Measurements from ENCODE around the gene SOD3. TPM values are rescaled to one million over a fixed set of nuclear protein-coding genes. Genes with fewer than 3 reads are reported as not detected.

SOD3 gene
- total RNA-seq, 1 donor from 2014 or later, result not detected

DNA sequence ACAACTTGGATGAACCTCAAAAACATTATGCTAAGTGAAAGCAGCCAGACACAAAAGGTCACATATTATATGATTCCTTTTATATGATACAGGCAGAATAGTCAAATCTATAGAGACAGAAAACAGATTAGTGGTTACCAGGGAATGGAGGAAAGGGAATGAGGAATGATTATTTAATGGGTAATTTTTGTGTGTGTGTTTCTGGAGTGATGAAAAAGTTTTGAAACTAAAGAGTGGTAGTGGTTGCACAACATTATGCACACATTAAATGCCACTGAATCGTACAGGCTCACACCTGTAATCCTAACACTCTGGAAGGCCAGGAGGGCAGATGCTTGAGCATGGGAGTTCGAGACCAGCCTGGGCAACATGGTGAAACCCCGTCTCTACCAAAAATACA lies 19.6 kb upstream of the SOD3 start:
- DNase-seq, result no peak

DNA sequence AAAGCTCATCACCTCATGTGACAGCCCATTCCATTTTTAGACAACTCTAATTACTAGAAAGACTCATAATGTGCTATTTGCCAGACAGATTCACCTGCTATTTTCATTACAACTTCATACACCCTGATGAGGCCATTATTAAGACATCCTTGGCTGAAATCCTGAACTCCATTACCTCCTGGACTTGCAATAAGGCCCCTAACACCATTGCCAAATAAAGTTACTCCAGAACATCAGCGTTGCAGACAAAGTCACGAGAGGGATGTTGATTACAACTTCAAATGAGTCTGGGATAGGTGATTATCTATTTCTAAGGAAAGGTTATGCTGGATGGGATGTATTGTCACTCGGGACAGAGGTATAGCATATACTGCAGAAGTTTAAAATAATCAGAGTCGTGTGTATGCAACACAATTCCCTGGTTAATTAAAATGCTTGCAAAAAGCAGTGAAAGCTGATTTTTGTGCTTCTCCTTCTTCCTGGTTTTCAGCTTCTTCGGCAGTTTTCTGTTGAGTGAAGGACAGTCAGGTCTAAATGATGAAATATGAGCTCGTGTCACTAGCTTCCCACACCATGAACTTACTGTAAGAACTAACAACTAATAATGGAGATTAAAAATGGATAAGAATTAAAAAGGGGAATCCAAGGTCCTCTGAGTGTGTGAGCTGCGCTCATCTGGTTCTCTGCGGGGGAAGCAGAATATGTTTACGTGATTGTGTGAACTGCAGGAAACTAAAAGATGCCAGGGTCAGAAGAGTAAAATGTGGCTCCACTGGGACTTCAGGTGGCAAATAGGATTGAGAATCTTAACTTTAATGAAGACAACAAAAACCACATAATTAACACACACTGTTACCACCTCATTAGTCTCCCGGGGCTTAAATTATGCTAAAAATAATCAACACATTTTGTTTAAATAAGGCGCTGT lies 17.6 kb upstream of the SOD3 start:
- no peak for DNase-seq

DNA sequence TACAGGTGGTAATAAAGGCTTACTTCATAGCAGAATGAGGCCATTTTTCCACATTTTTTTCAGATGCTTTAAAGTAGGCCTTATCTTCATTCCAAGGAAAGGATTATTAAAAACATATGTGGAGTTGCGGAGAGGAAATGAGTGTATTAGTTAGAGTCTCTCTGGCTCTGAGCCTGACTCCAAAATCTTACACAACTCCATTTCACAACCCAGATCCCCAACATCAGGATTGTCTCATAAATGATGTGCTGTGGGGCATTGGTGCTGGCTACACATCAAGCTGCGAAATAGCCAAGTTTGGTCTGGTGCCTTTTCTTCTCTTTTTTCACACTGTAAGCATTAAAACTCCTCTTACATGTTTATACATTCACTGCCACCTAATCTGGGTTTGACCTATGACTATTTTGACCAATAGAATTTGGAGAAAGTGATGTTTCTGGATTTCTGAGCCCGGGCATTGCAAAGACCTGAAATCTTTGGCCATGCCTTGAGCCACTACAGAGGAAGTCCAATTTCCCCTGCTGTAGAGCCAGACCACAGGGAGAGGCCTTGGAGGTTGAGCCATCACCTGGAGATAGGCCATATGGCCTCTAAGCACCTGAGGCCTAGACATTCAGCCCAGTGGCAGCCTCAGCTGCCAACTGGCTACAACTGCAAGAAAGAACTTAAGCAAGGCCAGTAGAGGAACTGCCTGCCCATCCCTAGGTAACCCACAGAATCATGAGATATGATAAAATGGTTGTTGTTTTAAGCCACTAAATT lies 16.7 kb upstream of the SOD3 start:
- no peak for DNase-seq

DNA sequence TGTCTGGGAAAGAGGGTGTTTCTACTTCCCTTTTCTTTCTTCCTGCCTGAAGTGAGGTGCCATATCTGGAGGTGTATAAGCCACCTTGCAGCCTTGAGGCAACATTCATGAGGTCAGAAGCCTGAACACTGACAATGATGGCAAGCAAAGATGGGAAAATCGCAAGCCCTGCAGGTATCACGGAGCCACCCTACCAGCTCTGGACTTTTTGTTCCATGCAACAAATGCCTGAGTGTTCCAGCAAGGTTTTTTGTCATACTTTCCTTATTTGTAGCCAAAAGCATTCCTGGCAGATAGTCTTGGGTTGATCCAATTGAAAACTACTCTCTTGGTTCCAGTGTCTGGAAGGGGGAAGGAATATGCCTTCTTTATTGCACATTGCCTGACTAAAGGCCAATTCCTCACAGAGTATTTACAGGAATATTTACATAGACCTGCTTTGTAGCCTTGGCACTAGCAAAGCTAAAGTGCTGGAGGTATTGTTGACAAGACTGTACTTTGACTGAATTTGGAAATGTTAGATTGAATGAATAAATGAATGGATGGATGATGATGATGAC lies 14.4 kb upstream of the SOD3 start:
- no peak for DNase-seq

DNA sequence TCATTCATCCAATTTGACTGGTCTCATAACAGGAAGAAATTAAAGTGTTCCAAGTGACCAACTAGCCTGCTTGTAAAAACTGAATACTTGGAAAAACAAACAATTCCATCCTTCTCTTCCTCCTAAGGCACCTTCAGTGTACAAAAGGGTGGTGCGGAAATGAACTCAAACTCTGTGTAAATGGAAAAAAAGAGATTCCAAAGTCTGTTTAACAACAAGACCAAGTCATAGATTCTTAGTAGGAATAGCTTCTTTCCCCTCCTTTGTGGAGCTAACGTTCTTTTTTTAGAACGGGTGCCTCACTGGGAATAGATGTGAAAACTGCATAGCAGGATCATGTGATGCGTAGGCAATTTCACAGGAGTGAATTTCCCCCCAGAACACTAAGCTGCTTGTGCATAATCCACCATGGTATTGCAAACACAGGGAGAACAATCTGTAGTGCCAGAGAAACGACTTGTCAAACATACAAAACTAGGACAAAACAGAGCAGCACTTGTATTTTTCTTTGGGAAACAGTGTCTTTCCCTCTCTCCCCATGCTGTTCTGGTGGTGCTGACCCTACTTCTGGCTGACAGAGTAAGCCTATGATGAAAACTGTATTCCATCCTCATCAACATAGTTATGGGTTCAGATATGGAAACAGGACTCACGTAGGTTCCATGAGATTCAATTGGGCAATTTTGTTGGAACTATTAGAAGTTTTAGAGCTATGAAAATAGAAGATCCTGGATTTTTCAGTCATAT lies 13.2 kb upstream of the SOD3 start:
- peak; percentile 13 for DNase-seq

DNA sequence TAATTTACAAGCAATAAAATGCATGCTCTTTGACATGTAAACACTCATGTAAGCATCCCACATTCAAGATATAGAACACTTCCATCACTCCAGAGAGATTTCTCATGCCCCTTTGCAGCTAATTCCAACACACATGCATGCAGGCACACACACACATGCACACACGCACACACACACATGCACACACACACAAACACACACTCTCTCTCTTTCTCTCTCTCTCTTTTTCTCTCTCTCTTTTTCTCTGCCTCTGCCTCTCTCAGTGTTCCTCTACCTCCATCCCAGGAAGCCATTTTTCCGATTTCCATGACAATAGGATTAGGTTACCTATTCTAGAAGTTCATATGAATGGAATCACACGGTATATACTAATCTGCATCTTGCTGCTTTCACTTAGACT lies 11.9 kb upstream of the SOD3 start:
- DNase-seq, result no peak

DNA sequence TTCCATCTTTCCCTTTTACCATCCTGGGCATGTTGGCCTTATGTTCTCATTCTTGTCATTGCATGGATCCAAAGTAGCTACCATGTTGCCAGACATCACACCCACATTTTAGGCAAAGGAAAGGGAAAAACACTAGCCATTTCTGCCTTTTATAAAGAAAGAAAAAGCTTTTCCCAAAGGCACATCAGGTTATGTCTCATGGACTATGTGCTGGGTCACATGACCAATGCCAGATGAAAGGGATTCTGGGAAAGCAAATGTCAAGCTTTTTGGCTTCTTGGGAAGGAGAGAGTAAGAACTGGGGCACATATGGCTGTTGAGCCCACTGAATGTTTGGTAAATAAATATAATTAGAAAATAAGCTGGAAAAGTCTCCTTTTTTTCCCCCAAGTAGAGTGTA lies 4.3 kb upstream of the SOD3 start:
- DNase-seq, result no peak

DNA sequence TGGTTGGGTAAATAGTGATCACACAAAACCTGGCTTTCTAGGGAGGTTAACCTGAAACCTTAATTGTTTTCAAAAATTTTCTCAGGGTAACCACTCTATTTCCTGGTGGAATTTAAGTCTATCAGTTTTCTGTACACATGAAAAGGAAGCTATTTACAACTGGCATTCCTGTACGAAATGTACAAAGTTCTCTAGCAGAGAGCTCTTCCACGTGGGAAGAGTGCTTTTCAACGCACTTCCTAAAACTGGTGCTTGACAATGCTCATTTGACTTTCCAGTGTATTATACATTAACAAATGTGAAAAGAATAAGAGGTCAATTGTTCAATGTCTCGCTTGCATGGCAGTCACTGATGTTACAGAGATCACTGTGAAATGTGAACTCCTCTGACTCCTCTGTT lies 2.8 kb upstream of the SOD3 start:
- no peak for DNase-seq

DNA sequence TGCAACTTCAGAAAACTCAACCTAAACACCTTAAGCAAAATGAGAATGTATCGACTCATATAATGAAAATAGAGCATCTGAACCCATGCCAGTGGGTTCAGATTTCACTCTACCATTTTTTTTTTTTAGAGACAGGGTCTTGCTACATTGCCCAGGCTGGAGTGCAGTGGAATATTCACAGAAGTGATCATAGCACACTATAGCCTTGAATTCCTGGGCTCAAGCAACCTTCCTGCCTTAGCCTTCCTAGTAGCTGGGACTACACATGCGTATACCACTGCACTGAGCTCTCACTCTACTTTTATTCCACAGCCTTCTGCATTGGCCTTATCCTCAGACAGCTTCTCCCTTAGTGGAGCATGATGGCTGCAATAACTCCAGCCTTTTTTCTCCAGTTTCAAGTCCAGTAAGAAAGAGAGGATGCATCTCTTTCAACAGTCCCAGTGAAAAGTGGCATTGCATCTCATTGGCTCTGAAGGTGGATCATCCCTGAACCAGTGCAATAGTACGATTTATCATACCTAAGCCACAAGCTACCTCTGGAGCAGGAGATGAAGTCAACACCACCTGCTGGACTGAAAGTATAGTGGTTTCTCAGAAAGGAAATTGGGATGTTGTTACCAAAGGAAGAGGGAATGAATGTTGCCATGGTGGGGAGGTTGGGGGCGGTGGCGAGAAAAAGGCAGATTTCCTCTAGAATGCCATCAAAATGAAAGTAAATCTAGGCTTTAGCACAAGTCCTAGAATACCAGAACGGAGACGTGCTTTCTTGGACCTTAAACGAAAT lies 2.0 kb upstream of the SOD3 start:
- DNase-seq, result peak; percentile 10

DNA sequence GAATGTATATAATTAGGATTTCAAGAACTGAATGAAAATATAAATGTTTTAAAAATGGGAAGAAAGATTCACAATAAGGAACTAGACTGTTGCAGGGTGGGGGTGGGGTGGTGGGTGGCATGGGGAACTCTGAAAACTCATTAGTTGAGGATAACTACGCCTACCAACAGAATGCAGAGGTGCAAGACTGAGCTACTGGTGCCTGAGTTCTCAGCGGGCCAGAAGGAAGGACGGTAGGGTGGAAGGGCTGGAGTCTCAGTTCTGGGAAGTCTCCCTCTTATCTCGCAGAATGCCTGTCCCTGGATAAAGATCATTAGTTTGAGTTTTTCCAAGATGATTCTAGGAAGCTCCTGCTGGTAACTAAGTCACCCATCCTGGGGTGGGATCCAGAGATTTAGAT lies 1.3 kb upstream of the SOD3 start:
- DNase-seq, result no peak

DNA sequence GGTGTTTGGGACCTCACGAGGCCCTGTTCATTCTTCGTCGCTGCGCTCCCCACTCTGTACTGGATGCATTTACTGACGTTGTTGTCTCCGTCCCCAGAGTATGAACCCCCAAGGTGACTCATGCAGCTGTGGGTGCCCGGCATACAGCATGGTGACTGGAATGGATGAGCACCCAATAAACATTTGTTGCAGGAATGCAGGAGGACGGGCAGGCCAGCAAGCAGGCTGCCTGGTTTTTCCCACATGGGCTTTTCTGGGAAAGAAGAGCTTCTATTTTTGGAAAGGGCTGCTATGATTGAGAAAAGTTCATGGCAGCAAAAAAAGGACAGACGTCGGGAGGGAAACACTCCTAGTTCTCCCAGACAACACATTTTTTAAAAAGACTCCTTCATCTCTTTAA lies 893 bp upstream of the SOD3 start:
- DNase-seq, result no peak

DNA sequence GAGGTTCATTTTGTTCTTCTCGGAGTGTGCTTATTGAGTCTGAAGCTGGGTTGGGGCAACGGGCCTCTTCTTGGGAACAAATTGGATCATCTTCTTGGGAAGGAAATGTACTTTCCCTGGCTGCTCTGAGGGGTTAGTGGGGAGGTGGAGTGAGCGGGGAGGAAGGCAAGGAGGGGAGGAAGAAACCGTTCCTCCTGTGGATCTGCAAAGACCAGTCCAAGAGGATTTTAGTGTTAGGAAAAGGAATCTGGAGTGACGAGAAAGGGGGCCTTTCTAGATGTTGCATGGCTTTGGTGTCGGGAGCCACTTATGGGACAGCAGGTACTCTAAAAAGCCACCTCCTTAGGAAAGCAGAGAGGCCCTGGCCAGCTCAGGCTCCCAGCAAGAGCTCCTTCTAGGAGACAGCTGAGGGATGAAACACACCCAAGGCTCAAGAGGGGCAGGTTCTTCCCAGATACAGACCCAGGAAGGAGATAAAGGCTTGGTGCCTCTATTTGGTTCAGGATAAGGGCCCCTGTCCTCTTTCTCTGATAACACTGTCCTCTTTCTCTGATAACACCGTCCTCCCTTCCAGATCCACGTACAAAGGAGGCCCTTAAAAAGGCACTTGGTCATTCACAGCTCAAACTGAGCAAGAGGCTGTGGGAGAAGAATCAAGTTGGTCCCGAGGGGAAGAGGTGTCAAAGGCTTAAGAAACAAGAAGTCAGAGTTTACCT lies 451 bp downstream of the SOD3 start:
- DNase-seq, result no peak

DNA sequence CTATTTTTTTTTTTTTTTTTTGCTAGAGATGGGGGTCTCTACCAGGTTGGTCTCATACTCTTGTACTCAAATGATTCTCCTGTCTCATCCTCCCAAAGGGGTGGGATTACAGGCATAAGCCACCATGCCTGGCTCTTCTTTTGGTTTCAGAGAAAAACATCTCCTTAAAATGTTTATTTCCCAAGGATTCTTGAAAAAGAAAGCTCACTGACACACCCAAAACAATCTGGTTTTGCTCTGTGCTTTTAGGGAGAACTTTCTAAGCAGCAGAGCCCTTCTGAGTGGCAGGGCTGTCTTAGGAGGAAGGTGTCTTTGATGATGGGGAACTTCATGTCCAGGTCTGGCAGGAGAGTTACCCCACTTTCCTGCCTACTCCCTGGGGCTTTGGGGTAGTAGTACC lies 1.2 kb downstream of the SOD3 start:
- no peak for DNase-seq

DNA sequence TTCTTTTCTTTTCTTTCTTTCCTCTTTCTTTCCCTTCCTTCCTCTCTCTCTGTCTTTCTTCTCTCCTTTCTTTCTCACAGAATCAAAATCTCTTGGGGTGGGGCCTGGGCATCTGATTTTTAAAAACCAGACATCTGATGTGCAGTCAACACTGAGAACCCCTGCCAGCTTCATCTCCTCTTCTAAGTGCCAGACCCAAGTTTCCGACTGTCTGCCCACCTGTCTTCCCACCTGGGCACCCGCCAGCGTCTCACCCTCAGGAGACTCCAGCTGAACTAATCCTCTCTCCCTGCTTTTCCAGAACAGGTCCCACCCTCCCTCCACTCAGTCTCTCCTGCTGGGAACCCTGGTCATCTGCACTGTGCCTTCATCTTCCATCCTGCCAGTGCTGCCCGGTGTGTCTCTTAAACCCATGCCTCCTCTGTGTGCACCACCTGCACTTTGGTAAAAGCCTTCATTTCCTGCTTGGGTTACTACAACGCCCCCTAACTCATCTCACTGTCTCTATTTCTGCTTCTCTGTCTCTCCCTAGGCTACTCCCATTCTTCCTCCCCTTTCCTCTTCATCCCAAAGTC lies 2.8 kb downstream of the SOD3 start:
- DNase-seq, result no peak

DNA sequence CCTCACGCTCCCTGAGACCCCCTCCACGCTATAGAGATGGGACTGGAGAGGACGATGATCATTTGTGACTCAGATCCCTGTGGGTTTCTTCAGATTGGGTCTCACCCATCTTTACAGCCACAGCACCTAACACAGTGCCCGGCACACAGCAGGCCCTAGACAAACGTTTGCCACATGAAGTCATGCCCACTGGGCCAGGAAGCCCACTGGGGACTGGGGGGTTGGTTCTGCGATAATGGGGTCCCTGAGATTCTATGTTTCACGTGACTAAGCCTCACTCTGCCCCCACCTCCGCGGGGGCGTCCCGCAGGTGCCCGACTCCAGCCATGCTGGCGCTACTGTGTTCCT lies 3.8 kb downstream of the SOD3 start:
- DNase-seq, result no peak

DNA sequence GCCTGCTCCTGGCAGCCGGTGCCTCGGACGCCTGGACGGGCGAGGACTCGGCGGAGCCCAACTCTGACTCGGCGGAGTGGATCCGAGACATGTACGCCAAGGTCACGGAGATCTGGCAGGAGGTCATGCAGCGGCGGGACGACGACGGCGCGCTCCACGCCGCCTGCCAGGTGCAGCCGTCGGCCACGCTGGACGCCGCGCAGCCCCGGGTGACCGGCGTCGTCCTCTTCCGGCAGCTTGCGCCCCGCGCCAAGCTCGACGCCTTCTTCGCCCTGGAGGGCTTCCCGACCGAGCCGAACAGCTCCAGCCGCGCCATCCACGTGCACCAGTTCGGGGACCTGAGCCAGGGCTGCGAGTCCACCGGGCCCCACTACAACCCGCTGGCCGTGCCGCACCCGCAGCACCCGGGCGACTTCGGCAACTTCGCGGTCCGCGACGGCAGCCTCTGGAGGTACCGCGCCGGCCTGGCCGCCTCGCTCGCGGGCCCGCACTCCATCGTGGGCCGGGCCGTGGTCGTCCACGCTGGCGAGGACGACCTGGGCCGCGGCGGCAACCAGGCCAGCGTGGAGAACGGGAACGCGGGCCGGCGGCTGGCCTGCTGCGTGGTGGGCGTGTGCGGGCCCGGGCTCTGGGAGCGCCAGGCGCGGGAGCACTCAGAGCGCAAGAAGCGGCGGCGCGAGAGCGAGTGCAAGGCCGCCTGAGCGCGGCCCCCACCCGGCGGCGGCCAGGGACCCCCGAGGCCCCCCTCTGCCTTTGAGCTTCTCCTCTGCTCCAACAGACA lies 4.4 kb downstream of the SOD3 start:
- DNase-seq, result no peak

DNA sequence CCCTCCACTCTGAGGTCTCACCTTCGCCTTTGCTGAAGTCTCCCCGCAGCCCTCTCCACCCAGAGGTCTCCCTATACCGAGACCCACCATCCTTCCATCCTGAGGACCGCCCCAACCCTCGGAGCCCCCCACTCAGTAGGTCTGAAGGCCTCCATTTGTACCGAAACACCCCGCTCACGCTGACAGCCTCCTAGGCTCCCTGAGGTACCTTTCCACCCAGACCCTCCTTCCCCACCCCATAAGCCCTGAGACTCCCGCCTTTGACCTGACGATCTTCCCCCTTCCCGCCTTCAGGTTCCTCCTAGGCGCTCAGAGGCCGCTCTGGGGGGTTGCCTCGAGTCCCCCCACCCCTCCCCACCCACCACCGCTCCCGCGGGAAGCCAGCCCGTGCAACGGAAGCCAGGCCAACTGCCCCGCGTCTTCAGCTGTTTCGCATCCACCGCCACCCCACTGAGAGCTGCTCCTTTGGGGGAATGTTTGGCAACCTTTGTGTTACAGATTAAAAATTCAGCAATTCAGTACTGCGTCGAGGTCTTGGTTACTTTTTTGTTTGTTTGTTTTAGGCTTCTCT lies 5.0 kb downstream of the SOD3 start:
- no peak for DNase-seq

DNA sequence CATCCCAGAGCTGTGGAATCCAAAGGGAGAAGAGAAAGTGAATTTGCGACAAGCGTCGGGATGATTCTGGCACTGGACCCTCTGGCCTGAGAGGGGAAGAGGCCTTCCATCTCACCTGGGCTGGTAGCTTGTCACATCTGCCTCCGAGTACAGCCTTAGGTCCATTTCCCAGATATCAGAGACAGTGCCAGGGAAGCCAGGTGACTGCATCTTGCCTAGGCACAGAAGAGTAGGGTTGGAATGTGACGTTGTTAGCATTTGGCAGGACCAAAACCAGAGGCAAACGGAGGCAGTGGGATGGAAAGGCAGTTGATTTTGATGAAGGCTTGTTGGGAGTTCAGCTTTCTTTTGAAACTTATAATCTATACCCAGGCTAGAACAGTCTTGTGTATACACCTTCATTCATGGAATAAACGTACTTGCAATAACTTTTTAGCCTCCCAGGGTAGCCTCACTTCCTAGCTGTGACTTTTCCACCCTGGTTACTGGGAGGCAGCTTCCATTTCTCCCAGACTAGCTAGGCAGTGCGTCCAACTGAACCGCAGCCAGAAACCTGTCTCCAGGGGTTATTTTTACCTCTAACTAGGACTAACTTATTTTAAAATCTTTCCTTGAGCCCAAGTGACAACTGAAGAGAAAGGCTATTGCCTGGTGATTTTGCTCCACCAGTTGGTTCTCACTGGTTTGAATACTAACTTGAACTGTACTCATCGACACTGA lies 5.9 kb downstream of the SOD3 start:
- DNase-seq, result no peak

DNA sequence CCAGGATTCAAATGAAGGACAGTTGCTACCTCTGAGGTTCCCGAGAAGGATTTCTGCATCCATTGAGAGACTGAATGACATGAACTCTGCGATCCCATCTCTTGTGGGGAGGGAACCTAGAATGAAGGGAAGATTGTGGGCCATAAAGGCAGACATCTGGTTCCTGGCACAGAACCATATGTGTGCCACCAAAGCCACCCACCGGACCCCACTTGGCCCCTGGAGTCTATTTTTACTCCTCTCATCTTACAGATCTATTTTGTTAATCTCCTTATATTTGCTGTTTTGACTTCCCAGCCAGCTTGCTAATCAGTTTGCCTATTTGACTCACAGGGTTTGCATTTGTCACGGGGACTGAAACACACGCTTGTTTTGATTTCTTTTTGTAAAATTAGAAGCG lies 7.3 kb downstream of the SOD3 start:
- DNase-seq, result no peak
